Right ventricle myocardium superior (tissue), 1 donor: ENCODE data around the gene GRIA4. TPM values are rescaled to one million over a fixed set of nuclear protein-coding genes. Genes with fewer than 3 reads are reported as not detected.
"Not testable (repeated sequence)": the region's sequence is repeated elsewhere in the genome, so short reads cannot be mapped to it uniquely, and the experiment has no call there.

Experiments used
- ATAC-seq: fragments of 200-7000 bp; cut with Tn5 transposase; one replicate; pipeline ENCODE4 v1.9.1; 2020; ENCODE audit warnings: mild to moderate bottlenecking; ENCODE audit not compliant: poor library complexity
- DNase-seq: peaks from one replicate; pipeline ENCODE4 v3.0.0-alpha.2; 2020
- intact Hi-C: fragments of 100-400 bp; cut with DNase I; formaldehyde crosslinking; loops from one replicate; pipeline ENCODE4 v1.11.2; 2022
- total RNA-seq: library from RNA; stranded (reverse); fragmentation: NEBNext Ultra II Directional; extraction: Animal tissue kit (Norgen Biotek cat#: 25700); gene quantifications from one replicate; pipeline ENCODE4 v1.2.1, GENCODE V29; 2021
- donor health status: DM: no; HTN: yes; CAD: no; lungs with severe emphysema.

GRIA4 gene
- total RNA-seq, 1 donor from 2014 or later: not detected

- ATAC-seq: no peak
- intact Hi-C loops: no loop called here
- DNase-seq: no peak
Observed at GRCh38 chr11:105767931-105768330, 158.1 kb downstream of the GRIA4 start.

DNA sequence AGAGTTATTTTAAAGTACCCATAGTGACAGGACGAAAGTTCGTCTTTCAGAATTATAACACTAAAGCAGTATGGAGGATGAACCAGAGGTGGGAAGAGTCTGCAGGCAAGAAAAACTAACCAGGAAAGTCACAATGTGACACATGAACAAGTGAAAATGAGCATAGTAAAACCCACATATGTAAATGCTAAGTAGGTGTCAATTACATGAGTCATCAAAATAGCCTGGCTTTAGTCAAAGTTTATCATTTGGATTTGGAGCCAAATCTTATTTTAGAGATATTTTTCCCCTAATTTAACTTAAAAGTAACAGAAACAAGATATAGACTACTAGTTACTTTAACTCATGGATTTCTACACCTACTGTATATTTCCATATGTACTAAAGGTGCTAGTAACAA lies 159.8 kb downstream of the GRIA4 start:
- no peak for ATAC-seq
- DNase-seq: no peak

DNA sequence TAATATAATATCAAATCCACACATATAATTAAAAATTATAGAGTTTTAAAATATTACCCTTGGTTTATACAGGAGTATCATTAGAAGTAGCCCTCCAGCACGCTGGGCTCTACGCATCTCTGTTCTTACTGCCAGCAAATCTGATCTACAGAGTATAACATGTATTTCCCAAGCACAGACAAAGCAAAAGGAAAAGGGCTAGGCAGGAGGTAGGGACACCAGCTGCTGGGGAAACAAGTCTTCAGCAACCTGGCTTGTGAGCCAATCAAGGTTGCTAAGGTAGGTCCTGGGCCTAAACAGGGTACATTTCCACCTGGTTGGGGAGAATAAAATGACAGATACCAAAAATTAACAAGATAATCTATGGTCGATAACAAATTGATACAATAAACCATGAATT lies 163.6 kb downstream of the GRIA4 start:
- intact Hi-C loops, ATAC-seq, DNase-seq: not testable (repeated sequence)

More for the DNA sequence above, 159.8 kb downstream of the GRIA4 start:
- intact Hi-C loops: no loop called here

- DNase-seq (no peak), ATAC-seq (no peak)
- intact Hi-C loops: no loop called here
Observed at GRCh38 chr11:105774899-105775298, 165.0 kb downstream of the GRIA4 start.

- ATAC-seq: no peak
Observed at GRCh38 chr11:105780781-105781525, 171.1 kb downstream of the GRIA4 start.

GRCh38 chr11:105781807-105782206 lies 171.9 kb downstream of the GRIA4 start:
- DNase-seq (no peak), ATAC-seq (no peak)
- intact Hi-C loops: no loop called here

More at GRCh38 chr11:105780781-105781525, 171.1 kb downstream of the GRIA4 start:
- intact Hi-C loops: no loop called here
- DNase-seq: no peak

- no peak for ATAC-seq
- intact Hi-C loops: no loop called here
- DNase-seq: no peak
Observed at GRCh38 chr11:105783216-105783615, 173.3 kb downstream of the GRIA4 start.

- ATAC-seq, DNase-seq, intact Hi-C loops: not testable (repeated sequence)
Observed at GRCh38 chr11:105785850-105786249, 176.0 kb downstream of the GRIA4 start.

DNA sequence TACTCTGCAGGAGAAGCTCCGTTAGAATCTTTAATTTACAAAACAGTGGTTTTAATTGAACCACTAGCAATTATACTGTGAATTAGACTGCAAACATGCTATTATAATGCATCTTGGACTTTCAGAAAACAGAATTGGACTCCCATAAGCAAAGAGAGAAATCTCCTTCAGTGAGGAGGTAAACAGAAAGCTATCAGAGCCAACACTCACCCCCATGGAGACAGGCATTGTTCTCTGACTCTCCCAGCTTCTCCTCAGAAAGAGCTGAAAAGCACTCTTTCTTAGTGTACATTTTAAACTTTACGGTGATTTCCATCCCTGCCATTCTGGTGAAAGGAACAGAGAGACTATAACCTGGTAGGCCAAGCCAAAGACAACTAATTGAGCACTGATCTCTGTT lies 176.9 kb downstream of the GRIA4 start:
- intact Hi-C loops: no loop called here
- DNase-seq: no peak
- no peak for ATAC-seq

- DNase-seq (no peak), ATAC-seq (no peak)
- intact Hi-C loops: no loop called here
Observed at GRCh38 chr11:105789579-105790420, 179.9 kb downstream of the GRIA4 start.

DNA sequence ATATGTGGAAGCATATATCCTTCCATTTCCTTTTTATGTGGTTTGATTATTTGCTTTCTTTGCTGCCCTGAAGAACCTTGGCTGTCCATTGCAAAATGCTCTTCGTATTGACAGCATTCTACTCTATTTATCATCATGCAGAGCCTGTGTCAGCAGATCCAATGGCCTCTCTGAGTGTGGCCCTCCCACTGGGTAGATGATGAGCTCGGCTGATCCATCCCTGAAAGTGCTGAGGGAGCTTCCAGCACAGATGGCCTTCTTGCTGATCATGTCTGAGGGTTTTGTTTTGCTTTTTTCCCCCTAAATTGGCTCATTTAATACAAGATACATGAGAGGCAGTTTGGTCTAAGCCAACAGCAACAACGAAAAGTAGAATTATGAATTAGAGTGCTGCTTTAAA lies 181.0 kb downstream of the GRIA4 start:
- DNase-seq (no peak), ATAC-seq (no peak)
- intact Hi-C loops: no loop called here

DNA sequence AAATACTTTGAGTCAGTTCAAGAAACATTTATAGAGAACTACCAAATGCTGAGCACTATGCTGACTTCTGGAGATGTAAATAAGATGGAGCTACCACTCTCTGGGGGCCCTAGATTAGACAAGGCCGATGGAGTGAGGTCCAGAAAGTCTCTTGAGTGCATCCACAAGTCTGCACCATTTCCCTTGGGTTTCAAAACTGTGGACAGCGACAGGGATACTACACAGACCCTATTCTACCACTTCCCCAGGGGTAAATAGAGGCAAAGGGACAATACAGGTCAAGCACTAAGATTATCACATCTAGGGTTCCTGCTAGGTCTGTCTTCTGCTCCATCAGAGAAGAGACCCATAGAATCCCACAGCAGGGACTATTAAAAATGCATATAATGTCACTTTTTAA lies 183.2 kb downstream of the GRIA4 start:
- intact Hi-C loops: no loop called here
- no peak for DNase-seq
- no peak for ATAC-seq

GRCh38 chr11:105799263-105799662 lies 189.4 kb downstream of the GRIA4 start:
- intact Hi-C loops: no loop called here
- ATAC-seq: no peak
- no peak for DNase-seq

DNA sequence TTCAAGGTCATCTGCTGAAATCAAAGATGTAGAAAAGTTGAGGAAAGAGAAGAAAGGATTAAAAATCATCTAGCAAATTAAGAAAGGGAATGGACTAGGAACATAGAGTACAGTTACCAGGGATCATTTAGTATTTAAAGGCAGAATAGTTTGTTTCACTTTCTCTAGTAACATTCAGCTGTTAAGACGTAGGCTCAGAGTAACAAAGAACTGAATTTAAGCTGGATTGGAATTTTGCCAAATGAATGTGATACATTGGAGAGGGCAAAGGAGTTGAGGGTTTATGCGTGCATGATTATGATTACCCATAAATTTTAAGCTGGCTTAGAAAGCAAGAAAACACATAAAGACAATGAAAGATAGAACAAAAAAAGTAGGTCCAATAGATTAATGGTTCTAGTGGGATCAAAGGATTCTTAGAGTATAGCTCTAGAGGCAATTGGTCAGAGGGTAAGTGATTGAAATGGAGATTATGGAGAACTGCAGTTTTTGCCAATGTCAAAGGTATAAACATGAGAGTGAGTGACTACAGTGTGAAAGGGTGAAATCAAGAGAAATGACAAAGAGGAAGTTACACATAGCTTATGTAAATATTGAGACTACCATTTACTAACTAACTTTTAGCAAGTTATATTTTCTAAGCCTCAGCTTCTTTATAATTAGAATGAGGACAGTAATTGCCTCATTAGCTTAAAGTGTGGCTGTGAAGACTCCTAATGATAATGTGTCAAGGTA lies 190.0 kb downstream of the GRIA4 start:
- DNase-seq: no peak
- intact Hi-C loops: no loop called here
- no peak for ATAC-seq

GRCh38 chr11:105802390-105802789 lies 192.5 kb downstream of the GRIA4 start:
- intact Hi-C loops: no loop called here
- no peak for ATAC-seq
- DNase-seq: no peak

GRCh38 chr11:105811242-105811641 lies 201.4 kb downstream of the GRIA4 start:
- ATAC-seq (no peak), DNase-seq (no peak)
- intact Hi-C loops: no loop called here

- ATAC-seq (no peak), DNase-seq (no peak)
- intact Hi-C loops: no loop called here
Observed at GRCh38 chr11:105821372-105821771, 211.5 kb downstream of the GRIA4 start.

GRCh38 chr11:105821781-105822180 lies 211.9 kb downstream of the GRIA4 start:
- ATAC-seq (no peak), DNase-seq (no peak)
- intact Hi-C loops: no loop called here

GRCh38 chr11:105823495-105824033 lies 213.7 kb downstream of the GRIA4 start:
- ATAC-seq (no peak), DNase-seq (no peak)

More at GRCh38 chr11:105823495-105824033, 213.7 kb downstream of the GRIA4 start:
- intact Hi-C loops: no loop called here
